ENCODE data around the gene CLDN22.

CLDN22 gene

DNA sequence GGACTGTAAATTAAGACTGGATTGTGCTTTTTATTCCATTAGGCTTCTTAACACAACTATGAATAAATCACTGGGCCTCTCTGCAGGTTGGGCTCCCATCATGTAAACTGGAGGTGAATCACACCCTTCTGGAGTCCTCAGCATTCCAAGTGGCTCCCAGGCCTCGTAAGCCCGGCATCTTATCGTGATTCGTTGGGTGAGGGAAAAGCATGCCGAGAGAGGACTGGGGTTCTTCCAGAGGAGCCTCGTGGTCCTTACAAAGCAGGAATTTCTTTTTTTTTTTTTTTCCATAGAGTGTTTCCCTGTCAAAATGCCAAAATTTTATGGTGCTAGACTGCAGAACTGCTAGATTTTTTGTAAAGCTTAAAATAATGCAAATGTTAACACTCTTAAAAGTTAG, 20.0 kb downstream of the CLDN22 start:
- ChIA-PET CTCF (interaction anchor here (0.6 to 0.7 kb wide), 2 partner anchors 17 to 383 kb away, joined by 3 to 4 read pairs; no protein-coding TSS in a partner anchor), POLR2A (ENCODE audit: low non-redundant PET) (no interaction called here)
- H3K27ac ChIP-seq, result no peak overlapping the region
- TF ChIP-seq, protein P1, sequence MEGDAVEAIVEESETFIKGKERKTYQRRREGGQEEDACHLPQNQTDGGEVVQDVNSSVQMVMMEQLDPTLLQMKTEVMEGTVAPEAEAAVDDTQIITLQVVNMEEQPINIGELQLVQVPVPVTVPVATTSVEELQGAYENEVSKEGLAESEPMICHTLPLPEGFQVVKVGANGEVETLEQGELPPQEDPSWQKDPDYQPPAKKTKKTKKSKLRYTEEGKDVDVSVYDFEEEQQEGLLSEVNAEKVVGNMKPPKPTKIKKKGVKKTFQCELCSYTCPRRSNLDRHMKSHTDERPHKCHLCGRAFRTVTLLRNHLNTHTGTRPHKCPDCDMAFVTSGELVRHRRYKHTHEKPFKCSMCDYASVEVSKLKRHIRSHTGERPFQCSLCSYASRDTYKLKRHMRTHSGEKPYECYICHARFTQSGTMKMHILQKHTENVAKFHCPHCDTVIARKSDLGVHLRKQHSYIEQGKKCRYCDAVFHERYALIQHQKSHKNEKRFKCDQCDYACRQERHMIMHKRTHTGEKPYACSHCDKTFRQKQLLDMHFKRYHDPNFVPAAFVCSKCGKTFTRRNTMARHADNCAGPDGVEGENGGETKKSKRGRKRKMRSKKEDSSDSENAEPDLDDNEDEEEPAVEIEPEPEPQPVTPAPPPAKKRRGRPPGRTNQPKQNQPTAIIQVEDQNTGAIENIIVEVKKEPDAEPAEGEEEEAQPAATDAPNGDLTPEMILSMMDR (conservative IDR thresholded peaks at IDR 0.05; ENCODE audit: low read depth), result no peak
- no peak for DNase-seq (ENCODE audit: low spot score)

GRCh38 chr4:183299464-183299863, 20.6 kb downstream of the CLDN22 start:
- no peak for DNase-seq (ENCODE audit: low spot score)
- TF ChIP-seq, protein P1 (conservative IDR thresholded peaks at IDR 0.05; ENCODE audit: low read depth), result no peak
- CTCF ChIA-PET, result no interaction called here
- H3K27ac ChIP-seq, result no peak overlapping the region
- POLR2A ChIA-PET (ENCODE audit: low non-redundant PET), result no interaction called here

- ChIA-PET CTCF (interaction anchor here (0.6 kb wide), 3 partner anchors 106 to 254 kb away, joined by 3 to 4 read pairs (median 3); no protein-coding TSS in a partner anchor), POLR2A (ENCODE audit: low non-redundant PET) (no interaction called here)
- TF ChIP-seq, protein P1 (conservative IDR thresholded peaks at IDR 0.05; ENCODE audit: low read depth), result no peak
- no peak for DNase-seq (ENCODE audit: low spot score)
- no peak overlapping the region for H3K27ac ChIP-seq
Measured at GRCh38 chr4:183297675-183298074, 22.4 kb downstream of the CLDN22 start.

DNA sequence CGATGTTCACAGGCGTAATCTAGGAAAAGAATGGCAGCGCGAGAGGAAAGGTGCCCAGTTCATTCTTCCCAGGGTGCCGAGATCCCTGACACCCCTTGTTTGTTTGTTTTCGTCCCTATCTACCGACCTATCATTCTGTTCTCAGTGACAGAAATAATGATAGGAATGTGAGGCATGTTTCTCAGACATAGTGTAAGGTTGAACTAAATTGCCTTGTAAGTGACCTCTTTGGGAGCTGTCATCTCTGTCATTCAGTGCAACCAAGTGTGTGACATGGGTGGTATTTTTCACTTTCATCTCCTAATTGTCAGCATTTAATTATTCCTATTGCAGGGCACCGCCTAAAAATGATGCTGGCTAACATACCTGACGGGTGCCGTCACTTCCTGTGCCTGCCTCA, 24.4 kb downstream of the CLDN22 start:
- no peak for DNase-seq (ENCODE audit: low spot score)
- ChIA-PET CTCF (no interaction called here), POLR2A (ENCODE audit: low non-redundant PET) (no interaction called here)
- H3K27ac ChIP-seq, result no peak overlapping the region
- TF ChIP-seq, protein P1 (conservative IDR thresholded peaks at IDR 0.05; ENCODE audit: low read depth), result no peak

DNA sequence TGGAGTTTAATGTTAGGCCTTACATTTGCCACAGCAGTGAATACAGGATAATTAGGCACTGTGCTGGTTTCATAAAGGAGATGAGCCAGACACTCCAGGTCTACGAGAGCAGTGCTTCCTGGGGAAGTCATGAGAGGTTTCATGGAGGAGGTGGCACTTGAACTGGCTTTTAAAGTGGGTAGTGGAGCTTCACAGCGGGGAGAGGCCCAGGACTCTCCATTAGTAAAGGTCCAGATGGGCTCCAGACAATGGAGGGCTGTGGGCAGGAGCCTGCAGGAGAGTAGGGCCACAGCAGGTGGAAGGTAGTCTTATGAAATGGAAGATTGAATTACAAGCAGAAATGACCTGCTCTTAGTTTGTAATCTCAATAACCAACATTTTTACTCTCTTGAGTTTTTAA, 29.0 kb downstream of the CLDN22 start:
- TF ChIP-seq, protein P1 (conservative IDR thresholded peaks at IDR 0.05; ENCODE audit: low read depth), result no peak
- ChIA-PET CTCF (interaction anchor here (0.6 kb wide), 1 partner anchor 205 kb away, joined by 5 read pairs; no protein-coding TSS in a partner anchor), POLR2A (ENCODE audit: low non-redundant PET) (no interaction called here)
- H3K27ac ChIP-seq, result no peak overlapping the region
- DNase-seq (ENCODE audit: low spot score), result no peak

DNA sequence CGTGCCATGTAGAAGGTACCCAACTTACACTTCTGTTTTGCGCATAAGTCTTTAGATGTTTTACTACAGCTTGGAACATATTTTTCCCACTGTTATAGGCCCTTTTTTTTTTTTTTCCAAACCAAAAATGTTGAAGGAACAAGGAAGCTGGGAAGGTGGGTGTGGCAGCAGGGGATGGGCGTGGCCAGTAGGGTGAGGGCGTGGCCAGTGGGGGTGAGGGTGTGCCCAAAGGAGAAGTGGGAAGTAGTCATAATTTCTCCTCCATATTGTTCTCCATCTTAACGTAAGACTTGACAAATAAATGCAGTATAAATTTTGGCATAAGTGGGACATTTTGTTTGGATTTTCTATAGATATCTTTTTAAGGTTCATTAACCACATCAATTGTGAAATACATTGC, 30.4 kb downstream of the CLDN22 start:
- H3K27ac ChIP-seq, result no peak overlapping the region
- ChIA-PET CTCF (no interaction called here), POLR2A (ENCODE audit: low non-redundant PET) (no interaction called here)
- DNase-seq (ENCODE audit: low spot score), result peak; percentile 23
- TF ChIP-seq, protein P1 (conservative IDR thresholded peaks at IDR 0.05; ENCODE audit: low read depth), result no peak

- POLR2A ChIA-PET (ENCODE audit: low non-redundant PET), result no interaction called here
- CTCF ChIA-PET, result no interaction called here
- DNase-seq (ENCODE audit: low spot score), result no peak
- no peak overlapping the region for H3K27ac ChIP-seq
- TF ChIP-seq, protein P1 (conservative IDR thresholded peaks at IDR 0.05; ENCODE audit: low read depth), result no peak
Measured at GRCh38 chr4:183288955-183289354, 31.1 kb downstream of the CLDN22 start.

All from RWPE1 (cell line).